OCI-LY1 (cell line): Measurements from ENCODE around the gene CFC1.
"Not testable (repeated sequence)": the region's sequence is repeated elsewhere in the genome, so short reads cannot be mapped to it uniquely, and the experiment has no call there.

Source experiments
- H2AFZ ChIP-seq: fragments of 200-600 bp; sonication (generic), shearing (Covaris generic); 2 replicates; pipeline ENCODE4 v1.6.0; 2014; ENCODE audit warnings: antibody characterized with exemption, mild to moderate bottlenecking, low read length
- H3F3A ChIP-seq: fragments of 200-600 bp; sonication (generic), shearing (Covaris generic); 2 replicates; pipeline ENCODE4 v1.6.0; 2014; ENCODE audit warnings: mild to moderate bottlenecking, antibody characterized with exemption, low read length, moderate library complexity; ENCODE audit not compliant: insufficient read depth
- H3K27ac ChIP-seq: fragments of 200-600 bp; sonication (generic); 2 replicates; pipeline ENCODE4 v1.5.1; 2014; ENCODE audit warnings: low read length, mixed run types, mild to moderate bottlenecking, low read depth; ENCODE audit not compliant: poor library complexity, severe bottlenecking
- H3K27me3 ChIP-seq: fragments of 200-600 bp; sonication (generic); 2 replicates; pipeline ENCODE4 v1.6.0; 2014; ENCODE audit warnings: antibody characterized with exemption, mild to moderate bottlenecking, low read length, moderate library complexity; ENCODE audit not compliant: insufficient read depth
- H3K36me3 ChIP-seq: fragments of 200-600 bp; sonication (generic); 2 replicates; pipeline ENCODE4 v1.6.1; 2014; ENCODE audit warnings: mild to moderate bottlenecking, antibody characterized with exemption, low read length, moderate library complexity, mixed read lengths; ENCODE audit not compliant: insufficient read depth
- H3K4me1 ChIP-seq: fragments of 200-600 bp; sonication (generic); 2 replicates; pipeline ENCODE4 v1.5.1; 2014; ENCODE audit warnings: mild to moderate bottlenecking, low read length, moderate library complexity; ENCODE audit not compliant: insufficient read depth, severe bottlenecking
- H3K4me2 ChIP-seq: fragments of 200-600 bp; sonication (generic), shearing (Covaris generic); 2 replicates; pipeline ENCODE4 v1.6.1; 2014; ENCODE audit warnings: low read length
- H3K4me3 ChIP-seq: fragments of 200-600 bp; sonication (generic); 2 replicates; pipeline ENCODE4 v1.5.1; 2014; ENCODE audit warnings: low read length, low read depth, mild to moderate bottlenecking, mixed read lengths; ENCODE audit not compliant: poor library complexity, severe bottlenecking
- H3K79me2 ChIP-seq: fragments of 200-600 bp; shearing (Covaris generic); 2 replicates; pipeline ENCODE4 v1.6.1; 2016; ENCODE audit warnings: mixed run types, low read length, mixed read lengths; ENCODE audit not compliant: insufficient read depth
- H3K9ac ChIP-seq: fragments of 200-600 bp; sonication (generic), shearing (Covaris generic); 2 replicates; pipeline ENCODE4 v1.6.1; 2014; ENCODE audit warnings: mild to moderate bottlenecking, low read length, mixed read lengths
- H3K9me2 ChIP-seq: fragments of 200-600 bp; sonication (generic), shearing (Covaris generic); 2 replicates; pipeline ENCODE4 v1.6.1; 2014; ENCODE audit warnings: low read depth, mild to moderate bottlenecking, low read length, mixed read lengths
- H3K9me3 ChIP-seq: fragments of 200-600 bp; shearing (Covaris generic); 2 replicates; pipeline ENCODE4 v1.6.1; 2014; ENCODE audit warnings: low read length, mixed read lengths
- H4K20me1 ChIP-seq: fragments of 200-600 bp; sonication (generic), shearing (Covaris generic); 2 replicates; pipeline ENCODE4 v1.6.0; 2016; ENCODE audit warnings: mild to moderate bottlenecking, low read length; ENCODE audit not compliant: insufficient read depth

The CFC1 gene

DNA sequence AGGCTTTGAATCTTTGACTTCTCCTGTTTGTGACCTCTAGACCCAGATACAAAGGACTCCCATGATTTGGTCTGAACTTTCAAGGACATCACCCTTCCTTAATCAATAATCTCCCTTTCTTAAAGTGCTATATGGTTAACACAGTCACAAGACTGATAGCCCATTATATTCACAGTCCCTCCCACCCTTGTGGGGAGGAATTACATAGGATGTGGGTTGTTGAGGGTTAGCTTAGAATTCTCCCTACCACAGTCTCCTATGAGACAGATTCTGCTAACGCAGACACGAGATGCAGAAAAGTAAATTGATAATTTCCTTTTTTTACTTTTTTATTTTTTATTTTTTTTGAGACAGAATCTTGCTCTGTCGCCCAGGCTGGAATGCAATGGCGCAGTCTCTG is 45.2 kb downstream of the CFC1 start:
- not testable (repeated sequence) for H3K79me2 ChIP-seq, H3F3A ChIP-seq, H3K27ac ChIP-seq, H3K9ac ChIP-seq, H2AFZ ChIP-seq, H4K20me1 ChIP-seq, H3K36me3 ChIP-seq, H3K9me2 ChIP-seq, H3K27me3 ChIP-seq, H3K4me3 ChIP-seq, H3K4me1 ChIP-seq, H3K4me2 ChIP-seq, H3K9me3 ChIP-seq

DNA sequence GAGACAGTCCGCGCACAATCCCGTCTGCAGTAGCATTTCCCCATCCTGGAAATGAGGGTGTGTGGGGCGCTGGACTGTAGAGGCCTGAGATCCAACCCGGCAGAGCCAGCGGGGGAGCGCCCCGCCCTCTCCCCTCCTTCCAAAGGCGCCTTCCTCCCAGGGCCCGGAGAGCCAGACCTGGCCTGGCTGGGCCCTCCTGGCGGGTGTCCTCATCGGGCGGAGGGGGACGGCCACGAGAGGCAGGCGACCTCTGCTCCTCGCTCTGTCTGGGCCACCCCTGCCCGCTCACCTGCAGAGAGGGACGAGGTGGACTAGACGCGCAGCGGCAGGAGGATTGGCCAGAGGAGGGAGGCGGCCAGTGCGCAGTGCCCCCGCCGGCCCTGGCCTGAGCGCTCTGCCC is 49.9 kb downstream of the CFC1 start:
- not testable (repeated sequence) for H3F3A ChIP-seq, H4K20me1 ChIP-seq, H3K9me2 ChIP-seq, H3K79me2 ChIP-seq, H2AFZ ChIP-seq, H3K4me2 ChIP-seq, H3K4me1 ChIP-seq, H3K9me3 ChIP-seq, H3K36me3 ChIP-seq, H3K4me3 ChIP-seq, H3K27ac ChIP-seq, H3K27me3 ChIP-seq, H3K9ac ChIP-seq

DNA sequence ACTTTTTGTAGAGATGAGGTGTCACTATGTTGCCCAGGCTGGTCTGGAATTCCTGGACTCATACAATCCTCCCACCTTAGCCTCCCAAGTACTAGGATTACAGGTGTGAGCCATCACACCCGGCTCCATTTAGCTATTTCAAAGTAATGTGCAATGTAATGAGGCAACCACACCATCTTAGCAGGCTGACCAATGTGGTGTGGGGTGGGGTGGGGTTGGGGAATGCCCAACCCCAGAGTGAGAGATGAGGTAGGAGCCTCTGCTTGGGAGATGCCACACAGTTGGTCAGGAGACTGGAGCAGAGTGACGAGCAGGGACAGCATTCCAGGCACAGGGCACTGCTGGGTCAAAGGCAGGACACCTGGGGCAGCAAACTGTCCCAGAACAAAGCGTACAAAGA is 51.0 kb downstream of the CFC1 start:
- H3K27ac ChIP-seq, H3K27me3 ChIP-seq, H3K9me2 ChIP-seq, H4K20me1 ChIP-seq, H3K79me2 ChIP-seq, H3F3A ChIP-seq, H3K36me3 ChIP-seq, H3K4me3 ChIP-seq, H3K9ac ChIP-seq, H3K9me3 ChIP-seq, H3K4me2 ChIP-seq, H3K4me1 ChIP-seq, H2AFZ ChIP-seq: not testable (repeated sequence)

DNA sequence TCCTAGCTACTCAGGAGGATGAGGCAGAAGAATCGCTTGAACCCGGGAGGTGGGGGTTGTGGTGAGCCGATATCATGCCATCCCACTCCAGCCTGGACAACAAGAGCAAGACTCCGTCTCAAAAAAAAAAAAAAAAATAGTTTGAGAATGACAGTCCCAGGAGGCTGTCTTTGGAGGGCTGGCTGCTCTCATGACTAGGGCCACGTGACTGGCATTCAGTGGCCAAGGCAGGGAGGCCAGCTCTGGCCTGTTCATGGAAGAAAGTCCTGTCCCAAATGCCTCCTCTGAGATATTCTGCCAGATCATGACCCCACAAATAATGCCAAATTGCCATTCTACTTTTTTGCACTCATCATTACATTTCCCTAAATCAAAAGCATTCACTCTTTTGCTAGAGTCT is 54.4 kb downstream of the CFC1 start:
- not testable (repeated sequence) for H3F3A ChIP-seq, H3K4me2 ChIP-seq, H3K27ac ChIP-seq, H3K27me3 ChIP-seq, H2AFZ ChIP-seq, H3K79me2 ChIP-seq, H3K4me3 ChIP-seq, H3K4me1 ChIP-seq, H3K9me3 ChIP-seq, H3K9ac ChIP-seq, H3K9me2 ChIP-seq, H4K20me1 ChIP-seq, H3K36me3 ChIP-seq

DNA sequence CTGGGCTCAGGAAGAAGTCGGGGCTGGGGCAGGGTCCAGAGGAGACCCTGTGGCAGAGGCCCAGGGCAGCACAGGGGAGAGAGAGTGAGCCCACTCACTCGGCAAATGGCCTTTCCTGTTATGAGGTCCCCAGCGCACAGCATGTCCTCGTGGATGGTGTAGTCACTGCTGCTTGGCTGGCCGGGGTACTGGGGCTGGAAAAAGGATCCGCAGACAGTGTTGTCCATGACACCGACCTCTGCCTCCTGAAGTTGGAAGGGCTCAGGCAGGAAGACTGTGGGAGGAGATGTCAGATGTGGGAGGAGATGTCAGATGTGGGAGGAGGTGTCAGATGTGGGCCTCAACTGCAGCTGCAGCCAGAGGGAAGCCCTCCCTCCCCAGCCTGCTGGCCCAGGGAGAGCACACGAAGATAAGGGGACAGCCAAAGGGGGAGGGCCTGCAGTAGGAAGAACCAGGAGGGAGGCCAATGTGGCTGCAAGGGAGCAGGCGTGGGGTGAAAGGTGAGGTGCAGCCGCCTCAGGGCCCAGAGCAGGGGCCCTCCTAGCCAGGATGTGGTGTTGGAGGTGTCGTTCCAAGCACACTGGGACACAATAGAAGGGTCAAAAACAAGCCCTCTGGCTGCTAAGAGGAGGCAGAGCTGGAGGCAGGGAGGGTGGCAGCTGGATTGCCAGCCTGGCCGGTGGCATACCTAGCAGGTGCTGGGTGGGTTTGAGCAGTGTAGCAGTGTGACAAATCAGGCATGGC is 55.4 kb downstream of the CFC1 start:
- H3F3A ChIP-seq, H3K9ac ChIP-seq, H3K4me3 ChIP-seq, H3K27ac ChIP-seq, H3K79me2 ChIP-seq, H3K4me2 ChIP-seq, H3K9me3 ChIP-seq, H3K4me1 ChIP-seq, H3K9me2 ChIP-seq, H2AFZ ChIP-seq, H4K20me1 ChIP-seq, H3K27me3 ChIP-seq, H3K36me3 ChIP-seq: not testable (repeated sequence)

DNA sequence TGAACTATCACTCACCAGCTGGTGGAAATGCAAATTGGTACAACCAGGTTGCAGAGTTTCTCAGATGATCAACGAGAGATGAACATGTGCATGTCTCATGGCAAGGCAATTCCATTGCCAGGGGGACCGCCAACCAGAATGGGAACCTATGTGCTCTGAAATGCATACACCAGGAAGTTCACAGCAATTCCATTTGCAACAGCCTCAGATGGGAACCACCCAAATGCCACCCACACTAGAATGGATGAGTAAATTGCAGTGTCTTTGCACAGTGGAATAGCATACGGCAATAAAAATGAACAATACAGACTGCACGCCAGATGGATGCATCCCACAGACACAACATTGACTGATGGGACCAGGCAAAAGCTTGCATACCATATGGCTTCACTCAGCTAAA is 56.6 kb downstream of the CFC1 start:
- not testable (repeated sequence) for H3K4me2 ChIP-seq, H3K9ac ChIP-seq, H2AFZ ChIP-seq, H3K27ac ChIP-seq, H3K9me2 ChIP-seq, H3K4me1 ChIP-seq, H3K79me2 ChIP-seq, H3K9me3 ChIP-seq, H4K20me1 ChIP-seq, H3K4me3 ChIP-seq, H3K27me3 ChIP-seq, H3K36me3 ChIP-seq, H3F3A ChIP-seq
